HS-5 (cell line): ENCODE measurements around the gene FLRT1.
"Not testable (repeated sequence)": the region's sequence is repeated elsewhere in the genome, so short reads cannot be mapped to it uniquely, and the experiment has no call there.

Source experiments
- DNase-seq: peaks from one replicate; pipeline ENCODE4 v3.0.0-alpha.2; 2012; ENCODE audit warnings: low read depth

Gene FLRT1

DNA sequence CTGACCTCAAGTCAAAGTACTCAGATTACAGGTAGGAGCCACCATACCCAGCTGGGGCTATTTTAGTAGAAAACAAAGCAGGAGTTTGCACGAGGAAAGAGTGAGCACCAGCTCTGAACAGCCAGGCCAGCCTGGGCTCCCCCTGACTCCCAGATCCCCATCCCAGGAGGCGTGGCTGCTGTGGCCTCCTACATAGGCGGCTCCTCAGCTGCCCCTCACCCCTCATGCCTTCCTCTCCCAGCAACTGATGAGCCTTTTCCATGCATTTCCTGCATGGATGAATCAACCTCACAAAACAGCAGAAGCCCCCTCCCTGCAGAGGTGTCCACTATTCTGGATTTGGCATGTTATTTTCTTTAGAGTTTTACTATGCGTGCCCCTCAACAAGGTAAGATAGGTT is 10.5 kb upstream of the FLRT1 start:
- no peak for DNase-seq

- DNase-seq, result no peak
These were observed 9.0 kb upstream of the FLRT1 start for GRCh38 chr11:64026575-64027205.

GRCh38 chr11:64027651-64028397 is 7.9 kb upstream of the FLRT1 start:
- no peak for DNase-seq

DNA sequence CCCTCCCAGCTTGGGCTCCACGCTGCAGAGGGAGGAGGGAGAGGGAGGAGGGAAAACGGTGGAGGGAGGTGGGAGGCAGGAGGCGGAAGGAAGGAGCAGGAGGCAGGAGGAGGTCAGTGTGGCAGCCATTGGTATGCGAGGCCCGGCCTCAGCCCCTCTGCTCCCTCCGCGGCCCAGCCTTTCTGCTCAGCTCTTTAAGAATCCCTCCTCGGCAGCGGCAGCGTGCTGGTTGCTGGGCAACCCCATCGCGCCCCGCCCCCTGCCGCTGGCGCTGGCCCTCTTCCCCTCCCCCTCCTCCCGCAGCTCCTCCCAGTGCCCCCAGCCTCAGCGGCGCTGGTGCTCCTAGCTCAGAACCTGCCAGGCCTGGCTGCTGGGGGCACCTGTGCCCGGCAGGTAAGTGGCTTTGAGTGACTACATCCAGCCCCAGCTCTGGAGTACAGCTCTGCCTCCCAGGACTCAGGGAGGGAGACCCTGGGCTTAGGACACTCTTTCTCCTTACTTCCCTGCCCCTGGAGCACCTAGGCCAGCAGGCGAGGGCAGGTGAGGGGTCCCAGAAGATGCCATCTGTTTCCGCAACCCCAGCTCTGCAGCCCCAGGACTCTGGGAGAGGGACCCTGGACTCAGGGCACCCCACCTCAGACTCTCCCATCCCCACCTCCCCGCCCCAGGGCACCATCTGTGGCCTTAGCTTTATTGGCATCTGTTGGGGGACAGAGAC is 7.2 kb upstream of the FLRT1 start:
- no peak for DNase-seq

DNA sequence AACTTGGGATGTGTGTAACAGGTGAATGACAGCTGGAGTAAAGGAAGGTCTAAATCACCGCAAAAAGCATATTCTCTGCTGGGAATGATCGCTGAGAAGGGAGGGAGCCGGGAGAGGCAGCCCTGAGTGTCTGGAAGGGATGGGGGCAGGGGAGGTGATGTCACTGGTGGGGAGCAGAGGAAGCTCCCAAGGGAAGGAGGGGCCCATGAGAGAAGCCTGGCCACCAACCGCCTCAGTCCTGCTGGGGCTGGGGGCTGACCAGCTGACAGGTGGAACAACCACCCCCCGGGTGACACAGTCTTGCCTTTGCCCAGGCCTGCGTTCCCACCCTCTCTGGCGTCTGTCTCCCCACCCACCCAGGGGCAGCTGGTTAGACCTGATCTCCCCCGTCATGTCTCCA is 6.0 kb upstream of the FLRT1 start:
- no peak for DNase-seq

DNA sequence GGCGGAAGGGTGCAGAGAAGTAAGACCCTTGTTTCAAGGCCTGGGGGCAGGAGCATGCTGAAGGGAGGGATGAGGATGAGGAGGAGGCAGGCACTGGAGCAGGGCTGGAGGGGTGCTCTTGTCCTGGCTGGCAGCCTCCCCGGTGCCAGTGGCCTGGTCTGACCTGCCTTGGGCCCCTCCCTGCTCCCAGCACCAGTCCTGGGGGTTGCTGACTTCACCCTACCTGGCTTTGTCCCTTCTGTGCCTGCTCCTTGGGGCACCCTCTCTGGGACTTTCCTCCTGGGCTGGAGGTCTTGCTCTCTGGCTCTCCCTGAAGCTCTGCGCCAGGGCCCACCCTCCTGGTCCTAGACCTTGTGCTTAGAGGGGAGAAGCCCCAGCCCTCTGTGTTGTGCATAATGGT is 4.7 kb upstream of the FLRT1 start:
- DNase-seq, result no peak

- DNase-seq, result no peak
These were observed 3.7 kb upstream of the FLRT1 start for GRCh38 chr11:64032050-64032449.

GRCh38 chr11:64034411-64034811 is 1.3 kb upstream of the FLRT1 start:
- DNase-seq, result no peak

GRCh38 chr11:64035081-64035524 is 628 bp upstream of the FLRT1 start:
- no peak for DNase-seq

DNA sequence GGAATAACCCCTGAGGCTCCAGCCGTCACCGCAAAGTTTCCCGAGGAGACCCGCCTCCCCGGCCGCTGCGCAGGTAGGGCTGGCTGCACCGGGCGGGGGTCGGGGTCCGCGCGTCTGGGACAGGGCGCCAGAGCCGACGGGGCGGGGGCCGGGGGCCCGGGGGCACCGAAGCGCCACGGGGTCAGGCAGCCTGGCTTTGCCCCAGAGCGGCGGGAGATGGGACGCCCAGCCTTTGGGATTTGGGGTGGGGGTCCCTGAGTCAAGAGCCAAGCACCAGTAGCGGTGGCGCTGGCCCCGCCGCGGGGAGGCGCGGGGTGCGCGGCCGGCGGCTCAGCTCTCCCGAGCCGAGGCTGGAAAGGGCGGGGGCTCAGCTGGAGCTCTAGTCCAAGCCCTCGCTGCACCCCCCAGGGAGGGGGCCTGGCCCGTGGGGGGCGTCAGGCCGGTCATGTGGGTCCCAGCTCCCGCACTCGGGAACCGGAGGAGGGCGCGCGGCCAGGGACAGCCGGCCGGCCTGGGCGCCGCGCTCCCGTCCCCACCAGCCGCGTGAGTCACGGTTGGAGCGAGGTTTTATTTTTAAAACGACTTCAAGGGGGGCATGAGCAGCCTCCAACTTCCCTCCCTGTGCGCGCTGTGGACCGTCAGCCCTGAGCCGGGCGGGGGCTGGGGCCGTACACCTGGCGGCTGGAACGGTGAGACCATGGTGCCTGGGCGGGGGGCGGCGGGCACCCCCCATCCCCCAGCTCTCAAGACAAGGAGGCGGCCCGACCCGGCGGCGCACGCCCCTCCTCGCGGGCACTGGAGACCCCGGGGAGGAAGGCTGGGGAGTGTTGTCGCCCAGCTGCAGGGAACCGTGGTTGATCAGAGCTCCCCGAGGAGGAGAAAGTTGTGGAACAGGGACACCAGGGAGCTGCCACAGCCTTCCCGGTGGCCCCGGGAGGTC is 626 bp downstream of the FLRT1 start:
- DNase-seq, result peak; percentile 8

GRCh38 chr11:64037027-64037634 is 1.4 kb downstream of the FLRT1 start:
- no peak for DNase-seq

- DNase-seq, result no peak
These were observed 2.8 kb downstream of the FLRT1 start for GRCh38 chr11:64038500-64038899.

- DNase-seq, result no peak
These were observed 3.4 kb downstream of the FLRT1 start for GRCh38 chr11:64039012-64039665.

GRCh38 chr11:64040684-64041322 is 5.1 kb downstream of the FLRT1 start:
- DNase-seq, result no peak

DNA sequence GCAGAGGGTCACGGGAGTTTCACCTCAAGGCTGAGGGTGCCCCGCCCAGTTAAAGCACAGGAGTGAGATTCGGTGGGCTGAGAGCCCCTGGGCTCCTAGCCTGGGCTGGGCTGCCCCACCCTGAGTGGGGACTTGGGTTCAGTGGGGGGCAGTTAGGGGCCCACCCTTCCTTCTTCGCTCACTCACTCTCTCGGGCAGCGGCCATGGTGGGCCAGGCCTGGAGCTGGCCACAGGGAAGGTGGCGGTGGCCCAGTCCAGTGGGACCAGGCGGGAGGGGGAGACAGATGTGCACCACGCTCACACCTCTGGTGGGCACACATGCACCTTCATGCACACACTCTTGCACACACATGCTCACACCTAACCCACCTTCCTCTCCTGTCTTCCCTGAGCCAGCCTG is 6.1 kb downstream of the FLRT1 start:
- no peak for DNase-seq

DNA sequence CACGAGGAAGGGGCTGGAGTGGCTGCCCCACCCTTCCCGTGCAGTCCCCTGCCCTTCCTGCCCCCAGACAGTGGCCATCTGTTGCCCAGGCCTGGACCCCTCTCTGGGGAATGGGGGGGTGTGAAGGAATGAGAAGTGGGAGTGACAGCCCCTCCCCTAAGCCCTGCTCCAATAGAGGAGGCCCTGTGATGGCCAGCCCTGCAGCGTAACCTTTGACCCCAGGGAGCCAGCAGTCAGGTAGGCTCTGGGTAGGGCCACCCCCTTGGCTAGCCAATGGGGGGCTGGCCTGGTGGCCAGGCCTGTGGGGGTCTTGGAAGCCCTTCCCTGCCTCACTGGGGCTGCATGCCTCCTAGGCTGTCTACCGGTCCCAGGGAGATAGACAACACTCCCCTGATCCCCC is 6.6 kb downstream of the FLRT1 start:
- no peak for DNase-seq

GRCh38 chr11:64043545-64043944 is 7.8 kb downstream of the FLRT1 start:
- DNase-seq, result no peak

DNA sequence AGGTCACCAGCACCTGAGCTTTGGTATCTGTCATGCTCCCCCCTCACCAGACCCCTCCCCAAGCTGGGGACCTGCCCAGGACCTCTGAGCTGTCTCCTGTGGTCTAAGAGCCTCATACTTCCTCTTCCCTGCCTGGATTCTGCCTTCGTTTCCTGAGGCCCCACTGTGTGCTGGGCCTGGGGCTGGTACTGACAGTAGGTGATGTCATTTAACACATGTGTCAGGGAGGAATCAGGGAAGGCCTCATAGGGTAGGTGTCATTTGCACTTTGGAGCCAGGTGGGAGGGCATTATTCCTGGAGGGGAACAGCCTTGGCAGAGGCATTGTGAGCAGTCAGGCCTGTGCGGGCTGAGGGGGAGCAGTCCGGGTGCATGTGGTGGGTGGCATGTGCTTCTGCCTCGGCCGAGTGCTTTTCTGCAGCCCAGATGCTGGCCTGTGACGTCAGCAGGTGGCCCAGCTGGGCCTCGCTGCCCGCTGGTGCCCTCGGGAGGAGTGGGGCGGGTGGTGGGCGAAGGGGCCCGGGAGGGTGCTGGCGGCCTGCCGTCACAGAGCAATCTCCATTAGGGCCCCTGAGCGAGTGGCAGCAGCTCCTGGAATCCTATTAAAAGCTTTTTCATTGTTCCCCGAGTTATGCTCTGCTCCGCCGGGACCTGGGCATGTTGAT is 9.1 kb downstream of the FLRT1 start:
- DNase-seq, result no peak

DNA sequence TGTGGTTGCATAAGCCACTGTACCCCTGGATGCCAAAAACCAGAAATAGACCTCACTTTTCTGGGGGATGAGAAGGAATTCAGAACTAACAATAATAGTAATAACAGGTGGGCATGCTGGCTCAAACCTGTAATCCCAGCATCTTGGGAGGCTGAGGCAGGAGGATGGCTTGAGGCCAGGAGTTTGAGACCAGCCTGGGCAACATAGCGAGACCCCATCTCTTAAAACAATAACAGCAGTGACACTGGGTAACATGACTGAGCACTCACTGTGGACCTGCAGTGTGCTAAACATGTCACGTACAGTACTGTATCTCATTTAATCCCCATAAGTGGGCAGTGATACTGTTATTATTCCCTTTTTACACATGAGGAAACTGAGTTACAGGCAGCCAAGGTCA is 10.0 kb downstream of the FLRT1 start:
- no peak for DNase-seq

GRCh38 chr11:64047373-64047772 is 11.6 kb downstream of the FLRT1 start:
- DNase-seq, result not testable (repeated sequence)
